CD8-positive, alpha-beta memory T cell (primary cell): ENCODE results near the gene SACM1L. TPM values are rescaled to one million over a fixed set of nuclear protein-coding genes. Genes with fewer than 3 reads are reported as not detected.
"Not testable (repeated sequence)": the region's sequence is repeated elsewhere in the genome, so short reads cannot be mapped to it uniquely, and the experiment has no call there.

ENCODE experiments used
- CTCF ChIA-PET: fragments of 350-600 bp; sonication (Branson Sonifier 250); formaldehyde crosslinking; loops from one replicate; lab custom pipeline; 2021; ENCODE audit warnings: antibody characterized with exemption; lab: Charles Lee
- POLR2A ChIA-PET: fragments of 350-600 bp; sonication (Branson Sonifier 250); formaldehyde crosslinking; loops from one replicate; lab custom pipeline; 2021; ENCODE audit warnings: antibody characterized with exemption; lab: Charles Lee
- DNase-seq, 5 donors: peaks; one replicate each; pipeline versions ENCODE4 v3.0.0 to v3.0.0-alpha.2; 2020 to 2022; ENCODE audit warnings: mixed read lengths in 1 of 5
- H3K27ac ChIP-seq: one replicate; pipeline ENCODE4 v1.7.0; 2013; ENCODE audit warnings: low read depth, mild to moderate bottlenecking, low read length, moderate library complexity
- H3K27me3 ChIP-seq: 2 replicates; pipeline ENCODE4 v1.7.0; 2013; ENCODE audit warnings: low read length, mild to moderate bottlenecking; ENCODE audit not compliant: insufficient read depth, poor library complexity, severe bottlenecking
- H3K36me3 ChIP-seq: 2 replicates; pipeline ENCODE4 v1.7.0; 2013; ENCODE audit warnings: mild to moderate bottlenecking, low read length, moderate library complexity; ENCODE audit not compliant: insufficient read depth
- H3K4me1 ChIP-seq: 2 replicates; pipeline ENCODE4 v1.7.0; 2013; ENCODE audit warnings: mild to moderate bottlenecking, low read length, moderate library complexity; ENCODE audit not compliant: insufficient read depth
- H3K4me3 ChIP-seq: 2 replicates; pipeline ENCODE4 v1.7.0; 2013; ENCODE audit warnings: mild to moderate bottlenecking, low read length
- H3K9me3 ChIP-seq: 2 replicates; pipeline ENCODE4 v1.7.0; 2013; ENCODE audit warnings: mild to moderate bottlenecking, low read length
- H3K27ac Mint-ChIP-seq, 8 donors: one replicate each; pipeline ENCODE4 v1.8.0; 2020 to 2021; ENCODE audit warnings: mixed read lengths in 8 of 8, mild to moderate bottlenecking in 6 of 8, inconsistent platforms in 3 of 8, moderate library complexity in 3 of 8
- H3K27me3 Mint-ChIP-seq, 2 donors: one replicate each; pipeline ENCODE4 v1.8.0; 2020 to 2021; ENCODE audit warnings: mixed read lengths in 2 of 2, mild to moderate bottlenecking in 1 of 2, moderate library complexity in 1 of 2
- H3K36me3 Mint-ChIP-seq, 3 donors: one replicate each; pipeline ENCODE4 v1.8.0; 2020 to 2021; ENCODE audit warnings: mixed read lengths in 3 of 3, inconsistent platforms in 1 of 3, mild to moderate bottlenecking in 1 of 3
- H3K4me1 Mint-ChIP-seq, 3 donors: one replicate each; pipeline ENCODE4 v1.8.0; 2020 to 2021; ENCODE audit warnings: mixed read lengths in 3 of 3, inconsistent platforms in 1 of 3, mild to moderate bottlenecking in 1 of 3
- H3K4me3 Mint-ChIP-seq, 7 donors: one replicate each; pipeline ENCODE4 v1.8.0; 2020 to 2021; ENCODE audit warnings: mixed read lengths in 7 of 7, mild to moderate bottlenecking in 6 of 7, moderate library complexity in 4 of 7, inconsistent platforms in 2 of 7
- H3K9me3 Mint-ChIP-seq, 5 donors: one replicate each; pipeline ENCODE4 v1.8.0; 2020 to 2022; ENCODE audit warnings: mixed read lengths in 5 of 5, mild to moderate bottlenecking in 3 of 5, moderate library complexity in 2 of 5, inconsistent platforms in 1 of 5
- polyA plus RNA-seq: library from polyadenylated mRNA; unstranded; fragments of 300-500 nt; fragmentation: Illumina TruSeq; gene quantifications from one replicate; pipeline ENCODE4 v1.2.3, GENCODE V29; 2021
- total RNA-seq, 2 experiments: library from RNA; stranded (reverse); gene quantifications; one replicate each; pipeline ENCODE4 v1.2.3, GENCODE V29; 2021

Gene SACM1L
- total and polyA plus RNA-seq, 3 experiments from 2014 or later, result 41.0 to 79.1 (median 78.7) TPM

GRCh38 chr3:45681846-45682245 lies 7.3 kb upstream of the SACM1L start:
- H3K27ac Mint-ChIP-seq, result peak overlapping the region in 2 of 8 donors; percentile 12 to 63
- Histone ChIP-seq H3K9me3 (no peaks in the 10 kb centered on the region), H3K27ac (no peak overlapping the region), H3K36me3 (peaks cover 4% of the 10 kb centered on the region), H3K4me1 (peaks cover 14% of the 10 kb centered on the region), H3K27me3 (no peaks in the 10 kb centered on the region), H3K4me3 (no peak overlapping the region)
- peaks cover 16 to 24% (median 20%) of the 10 kb centered on the region in 3 donors for H3K4me1 Mint-ChIP-seq
- ChIA-PET CTCF (interaction anchor here (0.9 kb wide), 1 partner anchor 22 kb away, joined by 3 read pairs; no protein-coding TSS in a partner anchor), POLR2A (no interaction called here)
- peaks cover 0 to 26% (median 0%) of the 10 kb centered on the region in 3 donors for H3K36me3 Mint-ChIP-seq
- no peak for DNase-seq
- H3K9me3 Mint-ChIP-seq, result no peaks in the 10 kb centered on the region
- no peaks in the 10 kb centered on the region for H3K27me3 Mint-ChIP-seq
- no peak overlapping the region for H3K4me3 Mint-ChIP-seq

DNA sequence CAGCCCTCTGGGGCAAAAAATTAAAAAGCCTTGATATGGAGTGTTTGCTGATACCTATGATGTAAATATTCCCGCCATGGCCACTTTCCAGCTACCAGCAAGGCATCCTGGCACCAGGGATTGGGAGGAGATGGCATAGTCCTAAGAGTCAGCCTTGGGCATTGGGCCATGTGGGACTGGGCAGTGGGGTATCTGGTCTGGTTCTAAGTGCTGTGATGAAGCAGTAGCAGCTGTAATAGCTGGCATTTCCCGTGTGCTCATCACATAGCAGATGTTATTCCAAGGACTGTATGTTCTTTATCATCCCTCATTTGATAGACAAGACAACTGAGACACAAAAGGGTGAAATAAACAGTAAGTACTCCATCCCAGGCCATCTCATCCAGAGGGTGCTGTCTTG lies 6.9 kb upstream of the SACM1L start:
- Histone ChIP-seq H3K36me3 (peaks cover 4% of the 10 kb centered on the region), H3K27ac (no peak overlapping the region), H3K9me3 (no peaks in the 10 kb centered on the region), H3K27me3 (no peaks in the 10 kb centered on the region), H3K4me3 (no peak overlapping the region), H3K4me1 (peaks cover 9% of the 10 kb centered on the region)
- ChIA-PET POLR2A (no interaction called here), CTCF (interaction anchor here (0.9 kb wide), 1 partner anchor 22 kb away, joined by 3 read pairs; no protein-coding TSS in a partner anchor)
- Mint-ChIP-seq H3K9me3 (no peaks in the 10 kb centered on the region), H3K27me3 (no peaks in the 10 kb centered on the region), H3K36me3 (peaks cover 0 to 23% (median 0%) of the 10 kb centered on the region in 3 donors), H3K4me3 (no peak overlapping the region), H3K27ac (peak overlapping the region in 1 of 8 donors; percentile 12), H3K4me1 (peaks cover 13 to 19% (median 19%) of the 10 kb centered on the region in 3 donors)
- no peak for DNase-seq

- no peak for DNase-seq
- H3K4me1 ChIP-seq, result peaks cover 4% of the 10 kb centered on the region
- H3K4me1 Mint-ChIP-seq, result peaks cover 9 to 16% (median 15%) of the 10 kb centered on the region in 3 donors
- peaks cover 4% of the 10 kb centered on the region for H3K36me3 ChIP-seq
- H3K27me3 Mint-ChIP-seq, result no peaks in the 10 kb centered on the region
- H3K27ac Mint-ChIP-seq, result no peak overlapping the region
- peaks cover 0 to 18% (median 0%) of the 10 kb centered on the region in 3 donors for H3K36me3 Mint-ChIP-seq
- H3K4me3 Mint-ChIP-seq, result peak overlapping the region in 1 of 7 donors; percentile 37
- no peaks in the 10 kb centered on the region for H3K27me3 ChIP-seq
- H3K4me3 ChIP-seq, result no peak overlapping the region
- no peaks in the 10 kb centered on the region for H3K9me3 Mint-ChIP-seq
- no peak overlapping the region for H3K27ac ChIP-seq
- ChIA-PET POLR2A (no interaction called here), CTCF (interaction anchor here (0.9 kb wide), 1 partner anchor 22 kb away, joined by 3 read pairs; no protein-coding TSS in a partner anchor)
- H3K9me3 ChIP-seq, result no peaks in the 10 kb centered on the region
These were observed 6.4 kb upstream of the SACM1L start for GRCh38 chr3:45682786-45683185.

DNA sequence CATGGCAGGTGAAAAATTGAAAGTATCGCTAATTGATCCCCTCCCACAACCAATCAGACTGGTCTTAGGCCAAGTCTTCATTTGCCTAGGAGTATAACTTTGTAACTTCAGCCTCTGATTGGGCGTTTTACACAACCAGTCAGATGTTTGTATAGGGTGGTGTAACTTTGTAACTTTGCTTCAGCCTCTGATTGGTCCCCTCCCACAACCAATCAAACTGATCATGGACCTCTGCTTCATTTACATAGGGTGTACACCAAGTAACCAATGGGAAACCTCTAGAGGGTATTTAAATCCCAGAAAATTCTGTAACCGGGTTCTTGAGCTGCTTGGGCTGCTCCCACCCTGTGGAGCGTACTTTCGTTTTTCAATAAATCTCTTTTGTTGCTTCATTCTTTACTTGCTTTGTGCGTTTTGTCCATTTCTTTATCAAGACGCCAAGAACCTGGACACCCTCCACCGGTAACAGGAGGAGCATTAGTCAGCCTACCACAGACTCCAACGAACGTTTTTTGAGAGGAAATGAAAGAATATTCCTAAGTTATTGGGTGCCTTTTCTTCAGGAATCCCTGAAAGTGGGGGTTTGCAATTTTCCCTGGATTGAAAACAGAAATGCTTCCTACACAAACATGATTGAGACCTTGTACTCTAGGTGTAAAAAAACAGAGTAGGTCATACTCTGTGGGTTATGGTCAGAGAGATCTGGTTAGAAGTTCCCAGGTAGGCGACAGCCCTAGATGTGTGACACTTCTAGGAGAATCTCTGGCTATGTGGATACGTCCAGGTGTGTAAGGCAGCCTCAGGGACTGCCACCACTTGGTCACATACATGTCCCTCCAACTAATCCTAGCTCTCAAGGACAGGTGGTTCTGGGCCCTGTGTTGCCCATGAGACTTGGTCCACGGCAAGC lies 5.5 kb upstream of the SACM1L start:
- H3K27me3 ChIP-seq, result no peaks in the 10 kb centered on the region
- H3K4me3 Mint-ChIP-seq, result peak overlapping the region in 1 of 7 donors; percentile 50
- no peaks in the 10 kb centered on the region for H3K9me3 Mint-ChIP-seq
- H3K4me1 ChIP-seq, result no peaks in the 10 kb centered on the region
- H3K36me3 Mint-ChIP-seq, result peaks cover 0 to 20% (median 0%) of the 10 kb centered on the region in 3 donors
- peaks cover 16 to 21% (median 19%) of the 10 kb centered on the region in 3 donors for H3K4me1 Mint-ChIP-seq
- peak overlapping the region in 1 of 8 donors; percentile 68 for H3K27ac Mint-ChIP-seq
- H3K9me3 ChIP-seq, result no peaks in the 10 kb centered on the region
- H3K4me3 ChIP-seq, result no peak overlapping the region
- peaks cover 4% of the 10 kb centered on the region for H3K36me3 ChIP-seq
- DNase-seq, result no peak
- H3K27ac ChIP-seq, result no peak overlapping the region
- peaks cover 0 to 2% of the 10 kb centered on the region in 2 donors for H3K27me3 Mint-ChIP-seq
- ChIA-PET CTCF (no interaction called here), POLR2A (no interaction called here)

- Histone ChIP-seq H3K27me3 (no peaks in the 10 kb centered on the region), H3K4me1 (no peaks in the 10 kb centered on the region), H3K9me3 (no peaks in the 10 kb centered on the region), H3K4me3 (no peak overlapping the region), H3K27ac (no peak overlapping the region), H3K36me3 (peaks cover 4% of the 10 kb centered on the region)
- peaks cover 0 to 23% (median 0%) of the 10 kb centered on the region in 3 donors for H3K36me3 Mint-ChIP-seq
- H3K4me3 Mint-ChIP-seq, result peak overlapping the region in 1 of 7 donors; percentile 50
- CTCF ChIA-PET, result no interaction called here
- POLR2A ChIA-PET, result no interaction called here
- peaks cover 20 to 26% (median 24%) of the 10 kb centered on the region in 3 donors for H3K4me1 Mint-ChIP-seq
- H3K27me3 Mint-ChIP-seq, result peaks cover 4 to 9% of the 10 kb centered on the region in 2 donors
- peaks cover 0 to 5% (median 3%) of the 10 kb centered on the region in 5 donors for H3K9me3 Mint-ChIP-seq
- no peak for DNase-seq
- H3K27ac Mint-ChIP-seq, result peak overlapping the region in 1 of 8 donors; percentile 68
These were observed 4.8 kb upstream of the SACM1L start for GRCh38 chr3:45684327-45684892.

- H3K4me1 Mint-ChIP-seq, result peaks cover 29 to 34% (median 32%) of the 10 kb centered on the region in 3 donors
- DNase-seq, H3K36me3 ChIP-seq, H3K27ac ChIP-seq, H3K4me3 ChIP-seq, H3K4me3 Mint-ChIP-seq, H3K27me3 ChIP-seq, H3K27me3 Mint-ChIP-seq, H3K4me1 ChIP-seq, CTCF ChIA-PET, POLR2A ChIA-PET, H3K9me3 Mint-ChIP-seq, H3K9me3 ChIP-seq: not testable (repeated sequence)
- peaks cover 0 to 29% (median 2%) of the 10 kb centered on the region in 3 donors for H3K36me3 Mint-ChIP-seq
- peak overlapping the region in 6 of 8 donors; percentile 3 to 64 (median 20) for H3K27ac Mint-ChIP-seq
These were observed 3.5 kb upstream of the SACM1L start for GRCh38 chr3:45685722-45686121.

DNA sequence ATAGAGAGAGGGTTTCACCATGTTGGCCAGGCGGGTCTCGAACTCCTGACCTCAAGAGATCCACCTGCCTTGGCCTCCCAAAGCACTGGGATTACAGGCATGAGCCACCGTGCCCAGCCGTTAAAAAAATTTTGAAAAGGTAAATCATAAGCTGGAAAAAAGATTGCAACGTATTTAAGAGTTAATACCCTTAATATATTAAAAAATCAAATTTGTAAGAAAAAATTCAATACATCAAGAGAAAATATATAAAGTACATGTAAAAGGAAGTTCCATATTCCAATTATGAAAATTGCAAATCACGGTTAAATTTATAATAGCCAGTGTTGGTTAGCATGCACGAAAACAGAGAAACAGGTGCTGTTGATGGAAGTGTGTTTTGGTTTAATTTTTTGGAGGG lies 2.3 kb upstream of the SACM1L start:
- Histone ChIP-seq H3K4me3 (no peak overlapping the region), H3K36me3 (no peaks in the 10 kb centered on the region), H3K4me1 (peaks cover 19% of the 10 kb centered on the region), H3K27me3 (no peaks in the 10 kb centered on the region), H3K27ac (no peak overlapping the region), H3K9me3 (no peaks in the 10 kb centered on the region)
- H3K36me3 Mint-ChIP-seq, result peaks cover 0 to 31% (median 7%) of the 10 kb centered on the region in 3 donors
- DNase-seq, result no peak
- peaks cover 40 to 45% (median 43%) of the 10 kb centered on the region in 3 donors for H3K4me1 Mint-ChIP-seq
- ChIA-PET POLR2A (no interaction called here), CTCF (no interaction called here)
- H3K27me3 Mint-ChIP-seq, result peaks cover 4 to 9% of the 10 kb centered on the region in 2 donors
- peaks cover 0 to 5% (median 3%) of the 10 kb centered on the region in 5 donors for H3K9me3 Mint-ChIP-seq
- peak overlapping the region in 4 of 7 donors; percentile 32 to 72 (median 52) for H3K4me3 Mint-ChIP-seq
- H3K27ac Mint-ChIP-seq, result no peak overlapping the region
